ENCODE measurements around the gene PPDPF.

DNA sequence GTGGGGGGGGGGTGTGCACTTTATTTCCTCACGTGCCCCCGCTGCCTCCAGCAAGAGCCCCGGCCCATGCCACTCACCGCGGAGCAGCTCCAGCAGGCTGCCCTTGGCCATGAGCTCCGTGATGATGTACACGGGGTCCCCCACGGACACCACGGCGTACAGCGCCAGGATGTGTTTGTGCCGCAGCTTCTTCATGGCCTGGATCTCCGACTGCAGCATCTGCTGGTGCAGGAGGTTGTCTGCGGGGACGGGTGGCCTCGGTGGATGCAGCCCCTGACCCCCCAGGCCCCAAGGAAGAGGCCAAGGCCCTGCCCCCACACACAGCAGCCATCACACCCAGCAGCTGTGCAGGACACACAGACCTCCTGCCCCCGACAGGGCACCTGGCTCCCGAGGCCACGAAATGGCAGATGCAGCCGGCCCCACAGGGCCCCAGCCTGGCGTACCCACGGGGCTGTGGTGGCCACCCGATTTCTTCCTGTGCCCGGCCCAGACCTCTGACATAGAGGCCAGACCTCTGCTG lies 11.9 kb downstream of the PPDPF start:
- TF ChIP-seq, protein P1, sequence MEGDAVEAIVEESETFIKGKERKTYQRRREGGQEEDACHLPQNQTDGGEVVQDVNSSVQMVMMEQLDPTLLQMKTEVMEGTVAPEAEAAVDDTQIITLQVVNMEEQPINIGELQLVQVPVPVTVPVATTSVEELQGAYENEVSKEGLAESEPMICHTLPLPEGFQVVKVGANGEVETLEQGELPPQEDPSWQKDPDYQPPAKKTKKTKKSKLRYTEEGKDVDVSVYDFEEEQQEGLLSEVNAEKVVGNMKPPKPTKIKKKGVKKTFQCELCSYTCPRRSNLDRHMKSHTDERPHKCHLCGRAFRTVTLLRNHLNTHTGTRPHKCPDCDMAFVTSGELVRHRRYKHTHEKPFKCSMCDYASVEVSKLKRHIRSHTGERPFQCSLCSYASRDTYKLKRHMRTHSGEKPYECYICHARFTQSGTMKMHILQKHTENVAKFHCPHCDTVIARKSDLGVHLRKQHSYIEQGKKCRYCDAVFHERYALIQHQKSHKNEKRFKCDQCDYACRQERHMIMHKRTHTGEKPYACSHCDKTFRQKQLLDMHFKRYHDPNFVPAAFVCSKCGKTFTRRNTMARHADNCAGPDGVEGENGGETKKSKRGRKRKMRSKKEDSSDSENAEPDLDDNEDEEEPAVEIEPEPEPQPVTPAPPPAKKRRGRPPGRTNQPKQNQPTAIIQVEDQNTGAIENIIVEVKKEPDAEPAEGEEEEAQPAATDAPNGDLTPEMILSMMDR (conservative IDR thresholded peaks at IDR 0.05 in 1 of 2, IDR thresholded peaks at IDR 0.05 in 1 of 2; ENCODE audit: extremely low read depth in 1 of 2, insufficient read depth in 1 of 2, low read depth in 1 of 2, low read length in 2 of 2), result no peak
- TF ChIP-seq EZH2 (IDR thresholded peaks at IDR 0.05; ENCODE audit: borderline replicate concordance, low read length), result no peak

Data from mammary epithelial cell (primary cell).